HG03280 (cell line): ENCODE results near the gene TEX35.
"Not testable (repeated sequence)": the region's sequence is repeated elsewhere in the genome, so short reads cannot be mapped to it uniquely, and the experiment has no call there.

ENCODE experiments used
- ATAC-seq: cut with Tn5 transposase; IDR thresholded peaks from one replicate; pipeline ENCODE4 v1.9.1; 2021; ENCODE audit warnings: mild to moderate bottlenecking, moderate library complexity; ENCODE audit not compliant: unreplicated experiment

Gene TEX35

GRCh38 chr1:178493301-178493741 is 19.6 kb upstream of the TEX35 start:
- no peak for ATAC-seq

GRCh38 chr1:178494569-178494971 is 18.3 kb upstream of the TEX35 start:
- ATAC-seq: no peak

GRCh38 chr1:178495158-178495557 is 17.8 kb upstream of the TEX35 start:
- no peak for ATAC-seq

GRCh38 chr1:178495741-178496409 is 17.0 kb upstream of the TEX35 start:
- no peak for ATAC-seq

- no peak for ATAC-seq
These were observed 16.3 kb upstream of the TEX35 start, which contains the start of gene CLEC20A for GRCh38 chr1:178496410-178497135. CLEC20A (minus strand) TSS chr1:178496964; CDS start chr1:178496939, 25 bp downstream.

- no peak for ATAC-seq
These were observed 14.9 kb upstream of the TEX35 start for GRCh38 chr1:178497903-178498478.

GRCh38 chr1:178498896-178499675 is 13.8 kb upstream of the TEX35 start:
- no peak for ATAC-seq

- no peak for ATAC-seq
These were observed 12.7 kb upstream of the TEX35 start for GRCh38 chr1:178500091-178500770.

- no peak for ATAC-seq
These were observed 11.9 kb upstream of the TEX35 start for GRCh38 chr1:178500936-178501554.

- ATAC-seq: peak; percentile 78
These were observed 11.1 kb upstream of the TEX35 start for GRCh38 chr1:178501705-178502329.

GRCh38 chr1:178502330-178502714 is 10.6 kb upstream of the TEX35 start:
- no peak for ATAC-seq

- no peak for ATAC-seq
These were observed 10.1 kb upstream of the TEX35 start for GRCh38 chr1:178502856-178503255.

- not testable (repeated sequence) for ATAC-seq
These were observed 9.6 kb upstream of the TEX35 start for GRCh38 chr1:178503316-178503715.

GRCh38 chr1:178503849-178504248 is 9.1 kb upstream of the TEX35 start:
- no peak for ATAC-seq

GRCh38 chr1:178504286-178504685 is 8.6 kb upstream of the TEX35 start:
- no peak for ATAC-seq

- no peak for ATAC-seq
These were observed 6.7 kb upstream of the TEX35 start for GRCh38 chr1:178506177-178506576.

- ATAC-seq: no peak
These were observed 6.2 kb upstream of the TEX35 start for GRCh38 chr1:178506669-178507068.

GRCh38 chr1:178509414-178510007 is 3.4 kb upstream of the TEX35 start:
- ATAC-seq: no peak

- no peak for ATAC-seq
These were observed 2.8 kb upstream of the TEX35 start for GRCh38 chr1:178510155-178510554.
